Astrocyte (in vitro differentiated cells and primary cell): Measurements from ENCODE around the gene IL10RB. TPM values are rescaled to one million over a fixed set of nuclear protein-coding genes. Genes with fewer than 3 reads are reported as not detected.

Experiments used
- DNase-seq: peaks from one replicate; pipeline ENCODE4 v3.0.0-alpha.2; 2010; ENCODE audit warnings: low read depth
- FAIRE-seq: peaks from 2 replicates; lab custom pipeline; 2011; peaks lifted over from hg19 to GRCh38; lab: Jason Lieb, UNC
- H2AFZ ChIP-seq: 2 replicates; pipeline ENCODE4 v1.6.0; 2012; ENCODE audit warnings: low read depth, low read length, inconsistent platforms
- H3K27ac ChIP-seq: 2 replicates; pipeline ENCODE4 v1.5.1; 2011; ENCODE audit warnings: low read depth, low read length, inconsistent platforms
- H3K27me3 ChIP-seq: 2 replicates; pipeline ENCODE4 v1.6.0; 2011; ENCODE audit warnings: low read length, inconsistent platforms; ENCODE audit not compliant: insufficient read depth
- H3K36me3 ChIP-seq: 2 replicates; pipeline ENCODE4 v1.5.1; 2011; ENCODE audit warnings: low read length, inconsistent platforms; ENCODE audit not compliant: insufficient read depth
- H3K4me1 ChIP-seq: 2 replicates; pipeline ENCODE4 v1.5.1; 2011; ENCODE audit warnings: low read length, inconsistent platforms; ENCODE audit not compliant: insufficient read depth
- H3K4me2 ChIP-seq: 2 replicates; pipeline ENCODE4 v1.6.0; 2012; ENCODE audit warnings: low read length, inconsistent platforms
- H3K4me3 ChIP-seq: 2 replicates; pipeline ENCODE4 v1.5.1; 2011; ENCODE audit warnings: low read depth, mild to moderate bottlenecking, low read length, inconsistent platforms; ENCODE audit not compliant: insufficient read depth
- H3K79me2 ChIP-seq: 2 replicates; pipeline ENCODE4 v1.6.0; 2012; ENCODE audit warnings: mild to moderate bottlenecking, low read length, inconsistent platforms; ENCODE audit not compliant: insufficient read depth
- H3K9ac ChIP-seq: 2 replicates; pipeline ENCODE4 v1.6.0; 2012; ENCODE audit warnings: mild to moderate bottlenecking, low read length, inconsistent platforms
- H3K9me3 ChIP-seq: 2 replicates; pipeline ENCODE4 v1.5.1; 2012; ENCODE audit warnings: low read depth, mild to moderate bottlenecking, low read length, inconsistent platforms; ENCODE audit not compliant: insufficient read depth
- H4K20me1 ChIP-seq: 2 replicates; pipeline ENCODE4 v1.6.0; 2012; ENCODE audit warnings: low read length, inconsistent platforms; ENCODE audit not compliant: insufficient read depth
- H3K27ac Mint-ChIP-seq: one replicate; pipeline ENCODE4 v1.8.0; 2021; ENCODE audit warnings: mild to moderate bottlenecking, mixed read lengths; ENCODE audit not compliant: unreplicated experiment
- H3K27me3 Mint-ChIP-seq: one replicate; pipeline ENCODE4 v1.8.0; 2021; ENCODE audit warnings: low read depth, mixed read lengths; ENCODE audit not compliant: unreplicated experiment
- H3K36me3 Mint-ChIP-seq: one replicate; pipeline ENCODE4 v1.8.0; 2021; ENCODE audit warnings: low read depth, mixed read lengths; ENCODE audit not compliant: unreplicated experiment
- H3K4me1 Mint-ChIP-seq: one replicate; pipeline ENCODE4 v1.8.0; 2021; ENCODE audit warnings: low read depth, mixed read lengths; ENCODE audit not compliant: unreplicated experiment
- H3K4me3 Mint-ChIP-seq: one replicate; pipeline ENCODE4 v1.8.0; 2021; ENCODE audit warnings: mild to moderate bottlenecking, moderate library complexity, mixed read lengths; ENCODE audit not compliant: unreplicated experiment
- H3K9me3 Mint-ChIP-seq: one replicate; pipeline ENCODE4 v1.8.0; 2021; ENCODE audit warnings: mild to moderate bottlenecking, mixed read lengths; ENCODE audit not compliant: unreplicated experiment
- CTCF ChIP-seq: IDR thresholded peaks from 2 replicates; pipeline ENCODE4 v1.5.1; 2011; ENCODE audit warnings: low read depth, mild to moderate bottlenecking, inconsistent platforms, low read length, moderate library complexity; ENCODE audit not compliant: insufficient read depth
- EZH2 ChIP-seq: IDR thresholded peaks from 2 replicates; pipeline ENCODE4 v1.6.1; 2012; ENCODE audit warnings: mild to moderate bottlenecking, low read length, inconsistent platforms; ENCODE audit not compliant: insufficient read depth
- total RNA-seq: library from RNA; stranded (reverse); gene quantifications from 2 replicates; pipeline ENCODE4 v1.2.1, GENCODE V29; 2021

IL10RB gene
- total RNA-seq, 1 donor from 2014 or later, result 14.0 TPM

- peaks cover 5% of the 10 kb centered on the region for H3K36me3 Mint-ChIP-seq
- H3K27ac ChIP-seq, result peak overlapping the region; percentile 95
- no peak for TF ChIP-seq CTCF
- no peak for TF ChIP-seq EZH2
- no peak overlapping the region for H3K27ac Mint-ChIP-seq
- peak overlapping the region; percentile 96 for H3K4me2 ChIP-seq
- peaks cover 2% of the 10 kb centered on the region for H3K4me1 Mint-ChIP-seq
- H3K4me3 Mint-ChIP-seq, result no peak overlapping the region
- peak overlapping the region; percentile 98 for H2AFZ ChIP-seq
- H3K36me3 ChIP-seq, result no peaks in the 10 kb centered on the region
- DNase-seq (peak; percentile 47), FAIRE-seq (no peak)
- H3K9ac ChIP-seq, result peak overlapping the region; percentile 97
- no peaks in the 10 kb centered on the region for H3K27me3 ChIP-seq
- H3K9me3 ChIP-seq, result no peaks in the 10 kb centered on the region
- H3K4me3 ChIP-seq, result peak overlapping the region; percentile 92
- H3K27me3 Mint-ChIP-seq, result no peaks in the 10 kb centered on the region
- H4K20me1 ChIP-seq, result peaks cover 23% of the 10 kb centered on the region
- no peaks in the 10 kb centered on the region for H3K4me1 ChIP-seq
- H3K9me3 Mint-ChIP-seq, result no peaks in the 10 kb centered on the region
- peaks cover 50% of the 10 kb centered on the region for H3K79me2 ChIP-seq
These were observed 59.3 kb downstream of the IL10RB start for GRCh38 chr21:33325222-33326067.

GRCh38 chr21:33327326-33327725, 61.2 kb downstream of the IL10RB start:
- Histone ChIP-seq H3K4me3 (no peak overlapping the region), H3K79me2 (peaks cover 67% of the 10 kb centered on the region), H3K36me3 (no peaks in the 10 kb centered on the region), H2AFZ (no peak overlapping the region), H3K9me3 (no peaks in the 10 kb centered on the region), H3K27me3 (no peaks in the 10 kb centered on the region), H3K4me2 (no peak overlapping the region), H4K20me1 (peaks cover 40% of the 10 kb centered on the region), H3K9ac (no peak overlapping the region), H3K4me1 (no peaks in the 10 kb centered on the region), H3K27ac (no peak overlapping the region)
- TF ChIP-seq CTCF (no peak), EZH2 (no peak)
- Mint-ChIP-seq H3K4me1 (peaks cover 2% of the 10 kb centered on the region), H3K27ac (no peak overlapping the region), H3K36me3 (peaks cover 7% of the 10 kb centered on the region), H3K27me3 (no peaks in the 10 kb centered on the region), H3K9me3 (peaks cover 2% of the 10 kb centered on the region), H3K4me3 (no peak overlapping the region)
- DNase-seq (no peak), FAIRE-seq (no peak)
